OCI-LY7 (cell line): ENCODE measurements around the gene CDH22. TPM values are rescaled to one million over a fixed set of nuclear protein-coding genes. Genes with fewer than 3 reads are reported as not detected.

ENCODE experiments used
- BruUV-seq: library from RNA; stranded (reverse); fragments of 400-500 nt; replicated peaks from 2 replicates; lab custom pipeline; 2021; lab: Mats Ljungman, UMichigan
- CTCF ChIA-PET: fragments of 300-600 bp; sonication (Branson Sonifier 250); formaldehyde crosslinking; loops from one replicate; lab custom pipeline; 2022; ENCODE audit warnings: antibody characterized with exemption; ENCODE audit not compliant: unreplicated experiment; lab: Charles Lee
- POLR2A ChIA-PET: fragments of 300-600 bp; sonication (Branson Sonifier 250); formaldehyde crosslinking; loops from one replicate; lab custom pipeline; 2022; ENCODE audit warnings: antibody characterized with exemption; lab: Charles Lee
- DNase-seq: peaks from one replicate; pipeline ENCODE4 v3.0.0-alpha.2; 2015; ENCODE audit warnings: low spot score
- H2AFZ ChIP-seq: fragments of 200-600 bp; sonication (generic), shearing (Covaris generic); 2 replicates; pipeline ENCODE4 v1.6.1; 2014; ENCODE audit warnings: mild to moderate bottlenecking, antibody characterized with exemption, low read length, moderate library complexity
- H3K27ac ChIP-seq: fragments of 200-600 bp; sonication (generic); 2 replicates; pipeline ENCODE4 v1.5.1; 2014; ENCODE audit warnings: mixed run types, low read depth, mild to moderate bottlenecking, moderate library complexity, low read length, inconsistent platforms; ENCODE audit not compliant: poor library complexity, severe bottlenecking
- H3K36me3 ChIP-seq: fragments of 200-600 bp; sonication (generic); 2 replicates; pipeline ENCODE4 v1.6.1; 2014; ENCODE audit warnings: mild to moderate bottlenecking, antibody characterized with exemption, low read length, moderate library complexity, mixed read lengths; ENCODE audit not compliant: insufficient read depth
- H3K4me1 ChIP-seq: fragments of 200-600 bp; sonication (generic); 2 replicates; pipeline ENCODE4 v1.5.1; 2014; ENCODE audit warnings: mild to moderate bottlenecking, low read length; ENCODE audit not compliant: insufficient read depth, poor library complexity, severe bottlenecking
- H3K4me2 ChIP-seq: fragments of 200-600 bp; sonication (generic); 2 replicates; pipeline ENCODE4 v1.6.1; 2014; ENCODE audit warnings: mild to moderate bottlenecking, low read length
- H3K4me3 ChIP-seq: fragments of 200-600 bp; sonication (generic); 2 replicates; pipeline ENCODE4 v1.5.1; 2014; ENCODE audit warnings: mild to moderate bottlenecking, low read depth, low read length; ENCODE audit not compliant: poor library complexity, severe bottlenecking
- H3K79me2 ChIP-seq: fragments of 200-600 bp; sonication (generic); 2 replicates; pipeline ENCODE4 v1.6.1; 2016; ENCODE audit warnings: low read depth, mild to moderate bottlenecking, low read length, moderate library complexity, mixed read lengths; ENCODE audit not compliant: insufficient read depth
- H3K9me2 ChIP-seq: fragments of 200-600 bp; sonication (generic); 2 replicates; pipeline ENCODE4 v1.6.1; 2016; ENCODE audit warnings: mild to moderate bottlenecking, low read length, mixed read lengths; ENCODE audit not compliant: insufficient read depth
- H3K9me3 ChIP-seq: fragments of 200-600 bp; sonication (generic); 2 replicates; pipeline ENCODE4 v1.6.1; 2014; ENCODE audit warnings: mild to moderate bottlenecking, mixed run types, low read length, mixed read lengths
- H4K20me1 ChIP-seq: fragments of 200-600 bp; sonication (generic); 2 replicates; pipeline ENCODE4 v1.6.1; 2014; ENCODE audit warnings: mild to moderate bottlenecking, antibody characterized with exemption, low read length, moderate library complexity, mixed read lengths; ENCODE audit not compliant: insufficient read depth
- EZH2phosphoT487 ChIP-seq: fragments of 200-600 bp; sonication (generic); IDR thresholded peaks from 2 replicates; pipeline ENCODE4 v1.6.1; 2018; ENCODE audit warnings: low read depth, borderline replicate concordance, mild to moderate bottlenecking, mixed run types, antibody characterized with exemption, low read length, moderate library complexity, mixed read lengths
- intact Hi-C: fragments of 100-400 bp; cut with micrococcal nuclease; formaldehyde crosslinking; loops from one replicate; pipeline ENCODE4 v1.10.0; 2022; ENCODE audit not compliant: unreplicated experiment
- total RNA-seq, 2 experiments: library from RNA; depleted of rRNA in 1 of 2; stranded (reverse); fragments of >200 nt in 1 of 2; shearing (Covaris generic) in 1 of 2; gene quantifications; 2 replicates each; pipeline ENCODE4 v1.2.3, GENCODE V29; 2014 to 2022
- TF ChIP-seq, protein P1 (sequence below): fragments of 200-600 bp; sonication (generic); conservative IDR thresholded peaks from 2 replicates; pipeline ENCODE4 v1.5.1; 2014; ENCODE audit warnings: mild to moderate bottlenecking, antibody characterized with exemption, low read length, moderate library complexity, mixed read lengths

Gene CDH22
- total RNA-seq, 2 experiments from 2014 or later, result not detected

DNA sequence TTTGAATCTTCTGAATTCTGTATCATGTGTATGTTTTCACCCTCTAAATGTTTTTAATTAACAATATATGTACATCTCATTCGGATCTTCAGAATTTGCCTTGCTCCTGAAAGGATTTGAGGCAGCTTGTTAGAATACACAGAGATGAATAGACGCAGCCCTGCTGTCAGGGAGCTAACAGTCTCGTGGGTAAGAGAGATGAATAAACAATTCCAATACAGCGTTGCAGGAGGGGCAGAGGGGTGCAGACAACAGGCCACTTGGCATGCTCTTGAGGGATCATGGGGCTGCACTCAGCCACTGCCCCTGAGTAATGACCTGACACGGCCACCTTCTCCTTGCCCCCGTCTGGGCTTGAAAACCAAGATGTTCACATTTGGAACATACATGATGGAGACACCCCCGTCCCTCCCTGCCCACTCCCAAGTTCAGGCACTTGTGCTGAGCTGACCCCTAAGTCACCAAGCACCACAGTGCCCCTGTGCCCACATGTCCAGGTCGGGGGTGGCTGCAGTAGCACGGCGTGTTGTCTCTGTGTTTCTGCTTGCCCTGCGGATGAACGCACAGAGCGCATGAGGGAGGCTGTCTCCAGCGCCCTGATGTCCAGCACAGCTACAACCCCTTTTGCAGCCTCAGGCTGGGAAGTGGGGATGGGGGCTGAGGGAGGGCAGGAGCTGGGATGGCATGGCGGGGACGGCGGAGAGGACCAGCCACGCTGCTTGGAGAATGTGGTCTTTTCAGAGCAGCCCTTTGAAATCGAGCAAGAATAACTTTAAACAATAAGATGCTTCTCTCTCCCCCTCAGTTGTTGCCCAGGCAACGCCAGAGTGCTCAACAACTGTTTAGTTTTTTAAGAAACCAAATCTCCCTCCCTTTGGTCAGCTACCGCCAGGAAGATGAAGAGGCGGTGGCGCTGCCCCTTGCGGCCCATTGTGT is 33.0 kb upstream of the CDH22 start:
- H3K27ac ChIP-seq, result no peak overlapping the region
- H3K79me2 ChIP-seq, result no peaks in the 10 kb centered on the region
- no peak for TF ChIP-seq EZH2phosphoT487
- TF ChIP-seq, protein P1, sequence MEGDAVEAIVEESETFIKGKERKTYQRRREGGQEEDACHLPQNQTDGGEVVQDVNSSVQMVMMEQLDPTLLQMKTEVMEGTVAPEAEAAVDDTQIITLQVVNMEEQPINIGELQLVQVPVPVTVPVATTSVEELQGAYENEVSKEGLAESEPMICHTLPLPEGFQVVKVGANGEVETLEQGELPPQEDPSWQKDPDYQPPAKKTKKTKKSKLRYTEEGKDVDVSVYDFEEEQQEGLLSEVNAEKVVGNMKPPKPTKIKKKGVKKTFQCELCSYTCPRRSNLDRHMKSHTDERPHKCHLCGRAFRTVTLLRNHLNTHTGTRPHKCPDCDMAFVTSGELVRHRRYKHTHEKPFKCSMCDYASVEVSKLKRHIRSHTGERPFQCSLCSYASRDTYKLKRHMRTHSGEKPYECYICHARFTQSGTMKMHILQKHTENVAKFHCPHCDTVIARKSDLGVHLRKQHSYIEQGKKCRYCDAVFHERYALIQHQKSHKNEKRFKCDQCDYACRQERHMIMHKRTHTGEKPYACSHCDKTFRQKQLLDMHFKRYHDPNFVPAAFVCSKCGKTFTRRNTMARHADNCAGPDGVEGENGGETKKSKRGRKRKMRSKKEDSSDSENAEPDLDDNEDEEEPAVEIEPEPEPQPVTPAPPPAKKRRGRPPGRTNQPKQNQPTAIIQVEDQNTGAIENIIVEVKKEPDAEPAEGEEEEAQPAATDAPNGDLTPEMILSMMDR, result no peak
- CTCF ChIA-PET, result no interaction called here
- H3K4me1 ChIP-seq, result no peaks in the 10 kb centered on the region
- H3K36me3 ChIP-seq, result no peaks in the 10 kb centered on the region
- H3K4me2 ChIP-seq, result no peak overlapping the region
- DNase-seq, result no peak
- POLR2A ChIA-PET, result no interaction called here
- H3K9me3 ChIP-seq, result no peaks in the 10 kb centered on the region
- no TSS peak for BruUV-seq
- H2AFZ ChIP-seq, result no peak overlapping the region
- H3K9me2 ChIP-seq, result no peaks in the 10 kb centered on the region
- intact Hi-C loops, result no loop called here
- H4K20me1 ChIP-seq, result no peaks in the 10 kb centered on the region
- no peak overlapping the region for H3K4me3 ChIP-seq

DNA sequence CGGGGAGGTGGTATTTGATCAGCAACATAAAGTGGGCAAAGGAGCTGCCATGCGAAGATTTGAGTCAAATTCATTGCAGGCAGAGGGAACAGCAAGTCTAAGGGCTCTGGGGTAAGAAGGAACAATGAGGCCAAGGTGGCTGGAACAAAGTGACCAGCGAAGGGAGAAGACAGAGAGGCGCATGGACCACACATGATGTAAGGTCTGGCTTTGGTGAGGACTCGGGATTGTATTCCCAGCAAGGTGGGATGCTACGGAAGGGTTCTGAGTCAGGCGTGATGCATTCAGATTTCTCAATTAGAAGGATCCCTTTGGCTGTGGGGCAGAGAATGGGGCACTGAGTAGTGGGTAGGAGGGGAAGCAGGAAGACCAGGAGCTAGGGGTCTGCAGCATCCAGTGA is 30.7 kb upstream of the CDH22 start:
- Histone ChIP-seq H3K4me3 (no peak overlapping the region), H3K4me1 (no peaks in the 10 kb centered on the region), H4K20me1 (no peaks in the 10 kb centered on the region), H3K9me3 (no peaks in the 10 kb centered on the region), H3K27ac (no peak overlapping the region), H3K9me2 (no peaks in the 10 kb centered on the region), H2AFZ (no peak overlapping the region), H3K4me2 (no peak overlapping the region), H3K36me3 (no peaks in the 10 kb centered on the region), H3K79me2 (no peaks in the 10 kb centered on the region)
- TF ChIP-seq EZH2phosphoT487, result no peak
- TF ChIP-seq, protein P1, result no peak
- ChIA-PET CTCF (no interaction called here), POLR2A (no interaction called here)
- DNase-seq, result no peak
- intact Hi-C loops, result no loop called here
- BruUV-seq, result no TSS peak

- TF ChIP-seq, protein P1, result no peak
- TF ChIP-seq EZH2phosphoT487, result no peak
- Histone ChIP-seq H2AFZ (no peak overlapping the region), H3K27ac (no peak overlapping the region), H3K4me1 (no peaks in the 10 kb centered on the region), H3K9me2 (no peaks in the 10 kb centered on the region), H4K20me1 (no peaks in the 10 kb centered on the region), H3K4me3 (no peak overlapping the region), H3K4me2 (no peak overlapping the region), H3K9me3 (no peaks in the 10 kb centered on the region), H3K36me3 (no peaks in the 10 kb centered on the region), H3K79me2 (no peaks in the 10 kb centered on the region)
- no peak for DNase-seq
- ChIA-PET POLR2A (no interaction called here), CTCF (no interaction called here)
- no TSS peak for BruUV-seq
- intact Hi-C loops, result no loop called here
These were observed 28.4 kb upstream of the CDH22 start for GRCh38 chr20:46336735-46337134.
